Right cardiac atrium (tissue), 5 donors: ENCODE measurements around the gene ALPP. TPM values are rescaled to one million over a fixed set of nuclear protein-coding genes. Genes with fewer than 3 reads are reported as not detected.

Experiments
- ATAC-seq, 2 donors: fragments of 200-7000 bp; cut with Tn5 transposase; one replicate each; pipeline versions ENCODE4 v1.8.0 to v1.9.1; 2020; ENCODE audit warnings: moderate library complexity in 2 of 2, mild to moderate bottlenecking in 1 of 2
- DNase-seq, 3 donors: peaks; one replicate each; pipeline ENCODE4 v3.0.0-alpha.2; 2020
- H3K27ac ChIP-seq: one replicate; pipeline ENCODE4 v1.5.1; 2013; ENCODE audit warnings: mild to moderate bottlenecking, low read length, control low read depth, moderate library complexity
- H3K27me3 ChIP-seq: one replicate; pipeline ENCODE4 v1.6.1; 2013; ENCODE audit not compliant: control insufficient read depth, insufficient read depth
- H3K4me1 ChIP-seq: one replicate; pipeline ENCODE4 v1.6.1; 2013; ENCODE audit warnings: low read length; ENCODE audit not compliant: control insufficient read depth, insufficient read depth
- H3K4me3 ChIP-seq: one replicate; pipeline ENCODE4 v1.5.1; 2013; ENCODE audit warnings: low read length, control low read depth
- H3K9me3 ChIP-seq: one replicate; pipeline ENCODE4 v1.6.1; 2013; ENCODE audit warnings: low read length; ENCODE audit not compliant: control insufficient read depth
- WGBS: extraction: QIAGEN DNeasy Blood & Tissue Kit; methylation state at CpG from one replicate; pipeline ENCODE4 v1.1.7; 2013; 5-methylcytosine and 5-hydroxymethylcytosine counted together
- intact Hi-C, 4 donors: fragments of 100-400 bp; cut with DNase I; formaldehyde crosslinking; loops; one replicate each; pipeline versions ENCODE4 v1.11.0 to v1.14.0; 2022 to 2023
- polyA plus RNA-seq: library from polyadenylated mRNA; stranded (reverse); fragments of 200-250 nt; gene quantifications from one replicate; pipeline ENCODE4 v1.2.3, GENCODE V29; 2013
- total RNA-seq, 4 donors: library from RNA; stranded (reverse); fragmentation: NEBNext Ultra II Directional; extraction: Animal tissue kit (Norgen Biotek cat#: 25700); gene quantifications; one replicate each; pipeline ENCODE4 v1.2.1, GENCODE V29; 2021
- donor health status: healthy with polysubstance abuse.
- donor health status: DM: no; HTN: yes; CAD: no.
- donor health status: DM: no; HTN: no; CAD: no.
- donor health status: DM: no; HTN: yes; CAD: no; lungs with severe emphysema.
- donor health status: DM: yes; HTN: yes; CAD: no.

ALPP gene
- total and polyA plus RNA-seq, 5 donors: not detected

DNA sequence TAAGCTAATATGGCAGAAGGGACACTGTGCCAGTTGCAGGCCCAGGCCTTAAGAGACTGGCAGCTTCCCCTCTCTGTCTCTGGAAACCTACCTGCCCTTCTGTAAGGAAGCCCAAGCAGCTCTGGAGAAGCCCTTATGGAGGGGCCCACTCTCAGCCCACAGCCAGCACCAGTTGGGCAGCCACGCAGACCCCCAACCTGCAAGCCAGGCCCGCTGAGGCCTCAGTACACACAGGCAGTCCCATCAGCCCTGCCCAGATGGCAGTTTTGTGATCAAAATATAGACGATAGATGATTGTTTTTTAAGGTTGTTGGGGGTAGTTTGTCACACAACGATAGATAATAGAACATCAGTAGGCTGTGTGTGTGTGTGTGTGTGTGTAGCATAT lies 36.8 kb upstream of the ALPP start:
- 94% methylated on average over 4 of the region's 4 CpGs for WGBS
- H3K27ac ChIP-seq: no peak overlapping the region
- no peaks in the 10 kb centered on the region for H3K4me1 ChIP-seq
- H3K27me3 ChIP-seq: no peaks in the 10 kb centered on the region
- H3K4me3 ChIP-seq: no peak overlapping the region
- H3K9me3 ChIP-seq: no peaks in the 10 kb centered on the region
- intact Hi-C loops: no loop called here
- no peak for ATAC-seq
- DNase-seq: no peak

DNA sequence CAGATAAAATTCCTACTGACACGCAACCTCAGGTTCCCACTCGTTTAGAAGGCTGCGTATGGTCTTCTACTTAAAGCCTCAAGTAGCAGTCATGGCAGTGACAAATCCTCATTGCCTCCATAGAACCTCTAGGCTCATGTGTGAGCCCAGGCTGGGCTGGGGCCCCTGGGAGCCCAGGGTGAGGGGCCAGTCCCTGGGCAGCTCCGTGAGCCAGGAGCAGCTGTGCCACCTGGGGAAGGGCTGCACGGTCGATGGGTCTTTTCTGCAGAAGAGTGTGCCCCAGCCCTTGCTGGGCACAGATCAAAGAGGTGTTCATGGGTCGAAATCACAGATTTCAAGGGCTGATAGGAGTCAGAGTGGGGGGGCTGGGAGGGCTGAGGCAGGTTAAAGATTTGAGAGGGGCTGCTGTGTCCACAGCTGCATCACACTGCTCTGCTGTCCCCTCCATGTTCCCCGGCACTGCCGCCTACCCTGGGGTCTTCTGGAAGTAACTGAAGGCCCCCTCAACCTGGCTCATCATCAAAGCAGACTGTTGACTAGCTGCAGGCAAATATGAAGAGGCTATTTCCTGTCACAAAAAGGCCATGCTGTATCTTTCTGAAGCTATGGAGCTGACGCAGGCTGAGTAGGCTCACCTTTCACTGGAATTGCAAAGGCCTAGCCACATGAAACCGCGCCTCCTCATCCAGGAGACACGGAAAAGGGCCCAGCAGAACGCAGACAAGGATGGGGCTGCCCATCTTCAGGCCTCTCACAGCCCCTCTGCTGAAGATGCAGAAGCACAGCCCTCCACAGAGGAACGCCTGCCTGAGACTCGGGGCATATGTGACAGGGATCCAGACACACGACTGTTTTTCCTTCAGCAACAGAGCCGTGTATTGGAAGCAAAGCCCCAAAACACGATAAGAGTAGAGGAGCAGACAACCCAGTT lies 35.7 kb upstream of the ALPP start:
- DNase-seq (no peak), ATAC-seq (no peak)
- Histone ChIP-seq H3K27ac (no peak overlapping the region), H3K4me1 (no peaks in the 10 kb centered on the region), H3K27me3 (no peaks in the 10 kb centered on the region), H3K4me3 (no peak overlapping the region), H3K9me3 (no peaks in the 10 kb centered on the region)
- intact Hi-C loops: no loop called here
- 76% methylated on average over 19 of the region's 19 CpGs for WGBS

DNA sequence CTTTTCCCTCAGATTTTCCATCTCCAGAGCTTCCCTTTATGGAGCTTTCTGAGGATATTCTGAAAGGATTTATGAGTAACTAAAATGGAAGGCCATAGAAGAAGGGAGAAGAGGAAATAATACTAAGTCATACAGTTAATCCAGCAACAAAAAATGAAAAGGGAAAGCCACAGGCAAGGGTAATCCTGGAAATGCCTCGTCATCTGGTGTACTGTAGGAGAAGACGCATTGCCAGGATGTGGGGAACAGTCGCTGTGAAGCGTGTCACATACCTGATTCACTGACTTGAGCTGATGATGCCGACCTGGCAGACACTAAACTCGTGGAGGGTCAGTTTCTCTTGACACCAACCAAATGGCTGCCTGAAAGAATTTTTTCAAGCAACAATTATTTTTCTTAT lies 34.7 kb upstream of the ALPP start:
- H3K27ac ChIP-seq: no peak overlapping the region
- H3K4me1 ChIP-seq: no peaks in the 10 kb centered on the region
- no peaks in the 10 kb centered on the region for H3K9me3 ChIP-seq
- WGBS: 69% methylated on average over 6 of the region's 6 CpGs
- DNase-seq: peak in 2 of 3 donors; percentile 20 to 29
- no peaks in the 10 kb centered on the region for H3K27me3 ChIP-seq
- no peak for ATAC-seq
- no peak overlapping the region for H3K4me3 ChIP-seq
- intact Hi-C loops: no loop called here

DNA sequence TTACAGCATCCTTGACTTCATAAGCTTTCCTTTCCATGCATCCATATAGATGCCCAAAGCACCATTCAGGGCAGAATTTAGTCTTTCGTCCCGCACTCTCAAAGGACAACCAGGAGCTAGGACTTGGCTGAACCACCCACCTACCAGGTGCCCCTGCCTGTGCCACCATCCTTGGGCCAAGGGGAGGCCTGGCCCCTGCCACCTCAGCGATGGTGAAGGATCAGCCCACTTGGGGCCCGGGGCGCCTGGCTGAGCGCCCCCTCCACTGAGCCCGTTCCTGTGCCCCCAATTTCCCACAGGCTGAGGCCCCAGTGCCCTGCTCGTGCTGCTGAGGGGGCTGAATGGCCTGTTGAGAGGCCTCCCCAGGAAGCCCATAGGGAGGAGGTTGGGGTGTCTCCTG lies 33.3 kb upstream of the ALPP start:
- 92% methylated on average over 8 of the region's 8 CpGs for WGBS
- Histone ChIP-seq H3K27me3 (no peaks in the 10 kb centered on the region), H3K9me3 (no peaks in the 10 kb centered on the region), H3K4me3 (no peak overlapping the region), H3K27ac (no peak overlapping the region), H3K4me1 (no peaks in the 10 kb centered on the region)
- ATAC-seq: no peak
- DNase-seq: peak in 2 of 3 donors; percentile 19 to 48
- intact Hi-C loops: no loop called here

DNA sequence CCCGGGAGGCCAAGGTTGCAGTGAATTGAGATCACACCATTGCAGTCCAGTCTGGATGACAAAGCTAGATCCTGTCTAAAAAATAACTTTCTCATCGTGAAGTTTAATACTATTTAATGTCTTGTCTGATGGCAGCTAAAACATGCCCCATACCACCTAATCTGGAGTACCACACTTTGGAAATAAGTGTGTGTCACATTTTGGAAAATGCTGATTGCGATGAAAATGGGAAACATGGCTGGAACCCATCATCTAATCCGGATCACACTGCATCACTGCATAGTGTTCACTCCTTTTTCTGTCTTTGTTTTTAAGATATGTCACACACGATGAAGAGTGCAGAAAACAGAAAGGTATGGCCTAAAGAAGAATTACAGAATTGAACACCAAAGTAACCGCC lies 31.2 kb upstream of the ALPP start:
- intact Hi-C loops: no loop called here

DNA sequence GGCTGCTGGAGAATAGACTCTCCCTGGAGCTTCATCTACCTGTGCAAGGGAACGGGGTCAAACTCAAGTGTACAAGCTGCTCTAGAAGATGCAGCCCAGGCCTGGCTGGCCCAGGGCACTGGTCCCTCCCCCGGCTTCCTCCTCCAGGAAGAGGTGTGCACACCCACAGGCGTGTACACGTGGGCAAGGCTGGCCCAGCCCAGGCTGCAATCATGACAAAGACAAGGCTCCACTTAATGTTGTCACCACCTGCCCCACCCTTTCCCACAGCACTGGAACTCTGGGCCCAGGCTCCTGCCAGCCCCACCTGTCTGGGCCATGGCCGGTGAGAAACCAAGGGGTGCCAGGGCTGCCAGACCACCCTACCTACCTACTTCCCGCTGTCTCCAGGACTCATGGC lies 29.6 kb upstream of the ALPP start:
- no peak overlapping the region for H3K27ac ChIP-seq
- H3K4me3 ChIP-seq: no peak overlapping the region
- intact Hi-C loops: no loop called here
- H3K4me1 ChIP-seq: no peaks in the 10 kb centered on the region
- no peaks in the 10 kb centered on the region for H3K9me3 ChIP-seq
- 52% methylated on average over 6 of the region's 6 CpGs for WGBS
- DNase-seq: peak in 1 of 3 donors; percentile 13
- H3K27me3 ChIP-seq: no peaks in the 10 kb centered on the region
- peak; percentile 29 to 41 for ATAC-seq

More for the DNA sequence above, 31.2 kb upstream of the ALPP start:
- H3K27ac ChIP-seq: no peak overlapping the region
- no peaks in the 10 kb centered on the region for H3K27me3 ChIP-seq
- no peaks in the 10 kb centered on the region for H3K9me3 ChIP-seq
- no peak for DNase-seq
- H3K4me1 ChIP-seq: no peaks in the 10 kb centered on the region
- WGBS: 93% methylated on average over 6 of the region's 6 CpGs
- ATAC-seq: no peak
- H3K4me3 ChIP-seq: no peak overlapping the region

DNA sequence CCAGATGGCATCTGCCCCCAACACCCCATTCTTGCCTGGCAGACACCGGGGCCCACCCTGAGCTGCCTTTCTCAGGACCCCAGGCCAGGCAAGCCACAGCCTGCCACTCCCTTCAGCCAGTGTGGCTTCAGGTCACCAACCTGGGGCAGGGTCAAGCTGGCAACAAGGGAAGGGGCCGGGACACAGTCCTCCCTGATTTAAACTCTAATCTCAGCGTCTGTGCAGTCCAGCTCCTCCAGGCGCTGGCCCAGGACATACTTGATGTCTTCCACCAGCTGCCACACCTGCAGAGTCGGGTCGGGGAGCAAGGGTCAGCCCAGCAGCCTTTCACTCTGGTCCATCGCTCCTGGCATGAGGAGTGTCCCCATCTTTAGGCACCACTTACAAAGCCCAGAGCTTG lies 29.0 kb upstream of the ALPP start:
- Histone ChIP-seq H3K27me3 (no peaks in the 10 kb centered on the region), H3K9me3 (no peaks in the 10 kb centered on the region), H3K4me1 (no peaks in the 10 kb centered on the region), H3K4me3 (no peak overlapping the region), H3K27ac (no peak overlapping the region)
- no peak for ATAC-seq
- DNase-seq: no peak
- whole genome bisulfite sequencing: 76% methylated on average over 7 of the region's 7 CpGs
- intact Hi-C loops: no loop called here

DNA sequence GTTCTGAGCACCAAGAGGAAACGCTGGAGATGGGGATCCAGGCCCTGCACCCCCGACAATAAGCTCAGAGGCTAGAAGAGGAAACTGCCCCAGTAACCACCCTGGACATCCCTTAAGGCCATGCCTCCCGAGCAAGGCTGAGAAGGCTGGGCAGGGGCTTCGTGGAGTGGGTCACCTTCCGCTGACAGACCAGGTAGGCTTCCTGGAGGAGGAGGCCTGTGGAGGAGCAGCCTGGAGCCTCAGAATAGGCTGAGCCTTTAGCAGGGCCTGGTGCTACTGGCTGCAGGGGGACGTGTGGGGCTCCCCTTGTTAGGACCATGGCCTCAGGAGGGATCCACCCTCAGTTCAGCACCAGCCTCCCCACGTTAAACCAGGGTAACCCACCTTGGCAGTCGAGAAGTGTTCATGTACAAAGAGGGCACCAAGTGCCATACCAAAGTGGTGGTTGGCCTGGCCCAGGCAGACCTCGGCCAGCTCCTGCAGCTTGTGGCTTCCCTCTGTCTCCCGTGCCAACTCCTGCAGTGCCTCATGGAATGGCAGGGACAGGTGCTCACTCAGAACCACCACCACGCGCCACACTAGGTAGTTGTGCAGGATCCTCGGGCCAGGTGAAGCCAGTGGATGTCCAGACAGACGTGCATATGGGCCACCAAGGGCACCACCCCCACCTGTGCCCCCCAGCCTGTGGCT lies 28.5 kb upstream of the ALPP start:
- DNase-seq (no peak), ATAC-seq (no peak)
- no peaks in the 10 kb centered on the region for H3K4me1 ChIP-seq
- no peak overlapping the region for H3K27ac ChIP-seq
- H3K4me3 ChIP-seq: no peak overlapping the region
- WGBS: 75% methylated on average over 14 of the region's 14 CpGs
- intact Hi-C loops: no loop called here
- no peaks in the 10 kb centered on the region for H3K27me3 ChIP-seq
- H3K9me3 ChIP-seq: no peaks in the 10 kb centered on the region

DNA sequence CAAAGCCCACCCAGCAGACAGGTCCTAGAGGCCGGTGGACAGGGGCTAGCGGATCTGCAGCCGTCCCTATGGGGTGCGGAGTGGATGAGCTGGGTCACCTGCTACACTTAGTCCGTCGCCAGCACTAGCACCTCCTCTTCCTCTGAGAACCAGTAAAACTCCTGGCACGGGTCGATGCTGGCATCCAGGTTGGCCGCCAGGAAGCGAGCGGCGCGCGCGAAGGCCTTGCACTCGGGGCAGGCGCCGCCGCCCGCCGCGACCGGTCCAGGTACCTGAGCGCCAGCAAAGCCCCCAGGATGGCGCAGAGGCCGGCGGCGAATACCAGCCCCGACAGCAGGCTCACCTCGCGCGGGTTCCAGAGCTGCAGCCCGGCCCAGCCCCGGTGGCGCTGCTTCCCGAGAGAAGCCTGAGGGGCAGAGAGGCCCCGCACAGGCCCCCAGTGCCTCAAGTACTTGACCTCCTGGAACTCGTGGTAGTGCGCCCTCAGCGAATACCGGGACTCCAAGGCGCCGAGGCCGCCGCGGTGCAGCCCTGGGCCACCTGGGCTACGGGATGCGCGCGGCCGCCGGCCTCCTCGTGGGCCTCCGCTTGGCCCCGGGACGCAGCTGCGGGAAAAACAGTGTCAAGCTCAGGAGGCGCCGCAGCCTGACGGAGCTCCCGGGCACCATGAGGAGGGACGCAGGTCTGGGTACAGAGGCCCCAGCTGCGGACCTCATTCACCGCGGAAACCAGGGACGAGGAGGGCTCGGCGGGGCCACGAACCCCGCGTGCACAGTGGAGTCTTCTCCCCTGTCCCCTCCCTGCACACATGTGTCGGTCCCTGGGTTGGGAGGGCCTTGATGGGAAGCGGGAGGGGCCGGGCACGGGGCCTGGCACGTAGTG lies 27.5 kb upstream of the ALPP start:
- Histone ChIP-seq H3K27ac (no peak overlapping the region), H3K9me3 (no peaks in the 10 kb centered on the region), H3K4me3 (no peak overlapping the region), H3K4me1 (no peaks in the 10 kb centered on the region), H3K27me3 (no peaks in the 10 kb centered on the region)
- ATAC-seq (no peak), DNase-seq (no peak)
- 11% methylated on average over 76 of the region's 76 CpGs for WGBS
- intact Hi-C loops: no loop called here

DNA sequence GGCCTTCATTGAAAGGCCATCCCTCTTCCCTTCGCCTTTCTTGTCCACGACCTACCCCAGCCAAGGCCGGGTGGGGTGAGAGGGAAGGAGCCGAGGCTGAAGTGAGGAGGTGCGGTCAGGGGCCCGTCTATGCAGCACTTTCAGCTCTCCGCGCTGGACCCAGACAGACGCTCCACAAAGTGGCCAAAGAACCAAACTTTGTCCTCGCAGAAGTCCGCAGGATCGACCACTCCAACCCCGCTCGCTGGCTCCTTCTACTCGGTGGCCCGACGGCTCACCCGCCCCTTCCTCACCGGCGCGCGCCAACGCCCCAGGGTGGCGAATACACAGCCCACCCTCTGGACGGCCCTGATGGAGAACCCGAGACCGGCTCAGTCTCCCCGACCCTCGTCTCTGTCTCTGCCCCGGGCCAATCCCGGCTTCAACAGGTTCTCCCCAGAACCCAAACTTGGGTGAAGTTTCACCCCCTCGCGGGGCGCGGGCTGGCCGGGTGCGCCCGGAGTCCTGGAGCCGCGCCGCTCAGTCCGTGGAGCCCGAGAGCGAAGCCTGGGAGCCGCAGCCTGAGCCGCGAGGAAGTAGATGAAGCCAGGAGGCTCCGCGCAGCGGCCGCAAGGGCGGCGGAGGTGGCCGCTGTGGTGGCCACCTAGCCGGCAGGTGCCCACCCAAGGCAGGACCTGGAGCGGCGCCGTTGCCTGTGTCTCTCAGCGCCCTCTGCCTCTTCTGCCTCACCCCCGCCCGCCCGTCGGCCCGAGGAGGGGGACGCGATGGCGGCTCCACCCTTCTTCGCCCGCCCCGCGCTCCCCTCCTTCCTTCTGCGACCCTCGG lies 26.7 kb upstream of the ALPP start:
- intact Hi-C loops: no loop called here
- Histone ChIP-seq H3K9me3 (no peaks in the 10 kb centered on the region), H3K4me3 (no peak overlapping the region), H3K27me3 (no peaks in the 10 kb centered on the region), H3K4me1 (no peaks in the 10 kb centered on the region), H3K27ac (no peak overlapping the region)
- DNase-seq (no peak), ATAC-seq (peak in 1 of 2 donors; percentile 11)
- WGBS: 20% methylated on average over 73 of the region's 73 CpGs
